IMR-90 (cell line): Measurements from ENCODE around the gene TAOK1. TPM values are rescaled to one million over a fixed set of nuclear protein-coding genes. Genes with fewer than 3 reads are reported as not detected.

Experiments
- ATAC-seq: fragments of 200-7000 bp; cut with Tn5 transposase; 2 replicates; pipeline ENCODE4 v1.9.1; 2020; ENCODE audit warnings: low read depth, mild to moderate bottlenecking, moderate library complexity
- BruUV-seq: library from RNA; stranded (reverse); fragments of 400-500 nt; replicated peaks from 2 replicates; lab custom pipeline; 2021; lab: Mats Ljungman, UMichigan
- CTCF ChIA-PET: fragments of 300-600 bp; formaldehyde crosslinking; extraction: SDS; loops from one replicate; lab custom pipeline; 2021; ENCODE audit warnings: antibody characterized with exemption; lab: Yijun Ruan, JAX
- POLR2A ChIA-PET: fragments of 300-600 bp; sonication (Branson Sonifier 250); formaldehyde crosslinking; loops from one replicate; lab custom pipeline; 2022; ENCODE audit warnings: antibody characterized with exemption; ENCODE audit not compliant: unreplicated experiment; lab: Charles Lee
- DNase-seq: peaks from one replicate; pipeline ENCODE4 v3.0.0; 2013
- H2AFZ ChIP-seq: replicated peaks from 2 replicates; pipeline ENCODE3; 2013; ENCODE audit warnings: low read length, mild to moderate bottlenecking; ENCODE audit not compliant: poor library complexity
- H2AK5ac ChIP-seq: 2 replicates; pipeline ENCODE4 v1.6.1; 2013; ENCODE audit warnings: low read depth, low read length, inconsistent platforms
- H2AK9ac ChIP-seq: replicated peaks from 2 replicates; pipeline ENCODE3; 2013; ENCODE audit warnings: mild to moderate bottlenecking, low read depth, low read length, moderate library complexity; ENCODE audit not compliant: poor library complexity
- H2BK120ac ChIP-seq: 2 replicates; pipeline ENCODE4 v1.6.1; 2013; ENCODE audit warnings: low read depth, low read length, inconsistent platforms
- H2BK15ac ChIP-seq: 3 replicates; pipeline ENCODE4 v1.6.1; 2013; ENCODE audit warnings: low read depth, low read length, inconsistent platforms
- H2BK20ac ChIP-seq: 2 replicates; pipeline ENCODE4 v1.6.1; 2013; ENCODE audit warnings: low read depth, mild to moderate bottlenecking, inconsistent platforms, low read length, moderate library complexity
- H2BK5ac ChIP-seq: 2 replicates; pipeline ENCODE4 v1.6.1; 2013; ENCODE audit warnings: mild to moderate bottlenecking, low read depth, low read length, inconsistent platforms; ENCODE audit not compliant: poor library complexity, severe bottlenecking
- H3K14ac ChIP-seq: replicated peaks from 2 replicates; pipeline ENCODE4 v1.6.1; 2013; ENCODE audit warnings: low read depth, low read length, inconsistent platforms
- H3K18ac ChIP-seq: 2 replicates; pipeline ENCODE4 v1.6.1; 2013; ENCODE audit warnings: low read depth, low read length, control low read depth
- H3K23ac ChIP-seq: 2 replicates; pipeline ENCODE4 v1.6.1; 2013; ENCODE audit warnings: low read depth, low read length, inconsistent platforms
- H3K27ac ChIP-seq: 2 replicates; pipeline ENCODE4 v1.5.1; 2013; ENCODE audit warnings: mild to moderate bottlenecking, control low read depth, low read length; ENCODE audit not compliant: insufficient read depth
- H3K27me3 ChIP-seq: 2 replicates; pipeline ENCODE4 v1.6.1; 2013; ENCODE audit warnings: low read length; ENCODE audit not compliant: control insufficient read depth, insufficient read depth
- H3K36me3 ChIP-seq: 2 replicates; pipeline ENCODE4 v1.6.1; 2013; ENCODE audit warnings: low read length, mixed read lengths; ENCODE audit not compliant: control insufficient read depth, insufficient read depth
- H3K4ac ChIP-seq: 2 replicates; pipeline ENCODE4 v1.6.1; 2013; ENCODE audit warnings: low read depth, low read length, inconsistent platforms
- H3K4me1 ChIP-seq: 2 replicates; pipeline ENCODE4 v1.6.1; 2013; ENCODE audit warnings: low read length, mixed read lengths; ENCODE audit not compliant: control insufficient read depth, insufficient read depth
- H3K4me2 ChIP-seq: 2 replicates; pipeline ENCODE4 v1.6.1; 2013; ENCODE audit warnings: low read depth, mild to moderate bottlenecking, control low read depth, low read length, moderate library complexity
- H3K4me3 ChIP-seq: 2 replicates; pipeline ENCODE4 v1.5.1; 2013; ENCODE audit warnings: low read depth, mild to moderate bottlenecking, control low read depth, low read length, moderate library complexity; ENCODE audit not compliant: insufficient read depth
- H3K56ac ChIP-seq: 2 replicates; pipeline ENCODE4 v1.6.1; 2013; ENCODE audit warnings: low read length, inconsistent platforms; ENCODE audit not compliant: insufficient read depth; ENCODE audit errors: extremely low read depth
- H3K79me1 ChIP-seq, 2 experiments: 2 replicates each; pipeline ENCODE4 v1.6.1; 2013; ENCODE audit warnings: low read length in 2 of 2, inconsistent platforms in 1 of 2, low read depth in 1 of 2
- H3K9ac ChIP-seq: 2 replicates; pipeline ENCODE4 v1.6.1; 2013; ENCODE audit warnings: low read depth, low read length, control low read depth
- H3K9me1 ChIP-seq: 2 replicates; pipeline ENCODE4 v1.6.1; 2013; ENCODE audit warnings: low read length, inconsistent platforms; ENCODE audit not compliant: insufficient read depth
- H3K9me3 ChIP-seq: 2 replicates; pipeline ENCODE4 v1.6.1; 2013; ENCODE audit warnings: low read length; ENCODE audit not compliant: control insufficient read depth, insufficient read depth
- H4K20me1 ChIP-seq: 2 replicates; pipeline ENCODE4 v1.6.1; 2013; ENCODE audit warnings: low read length, inconsistent platforms; ENCODE audit not compliant: insufficient read depth
- H4K5ac ChIP-seq: 2 replicates; pipeline ENCODE4 v1.6.1; 2013; ENCODE audit warnings: mild to moderate bottlenecking, low read depth, low read length, control low read depth
- H4K8ac ChIP-seq, 2 experiments: 2 replicates each; pipeline ENCODE4 v1.6.1; 2013; ENCODE audit warnings: low read depth in 2 of 2, low read length in 2 of 2, control low read depth in 1 of 2, inconsistent platforms in 1 of 2
- H4K91ac ChIP-seq: 2 replicates; pipeline ENCODE4 v1.6.1; 2013; ENCODE audit warnings: low read depth, low read length, inconsistent platforms; ENCODE audit not compliant: insufficient read depth
- BHLHE40 ChIP-seq: fragments of 150-350 bp; IDR thresholded peaks from 2 replicates; pipeline ENCODE4 v1.6.1; 2016; ENCODE audit warnings: mild to moderate bottlenecking, low read depth, low read length
- CEBPB ChIP-seq: IDR thresholded peaks from 2 replicates; pipeline ENCODE4 v1.6.1; 2012; ENCODE audit warnings: low read depth, low read length, improper control_type of control experiment
- CHD1 ChIP-seq: IDR thresholded peaks from 2 replicates; pipeline ENCODE4 v1.6.1; 2012; ENCODE audit warnings: low read depth, low read length, improper control_type of control experiment
- CTCF ChIP-seq: conservative IDR thresholded peaks from 2 replicates; pipeline ENCODE4 v1.5.1; 2012; ENCODE audit warnings: mild to moderate bottlenecking, low read depth, low read length, improper control_type of control experiment
- ELK1 ChIP-seq: fragments of 150-350 bp; IDR thresholded peaks from 2 replicates; pipeline ENCODE4 v1.6.1; 2016; ENCODE audit warnings: low read depth, mild to moderate bottlenecking, low read length, moderate library complexity, borderline replicate concordance
- FOS ChIP-seq: fragments of 150-350 bp; IDR thresholded peaks from 2 replicates; pipeline ENCODE4 v1.6.1; 2016; ENCODE audit warnings: low read depth, low read length
- MAFK ChIP-seq: IDR thresholded peaks from 2 replicates; pipeline ENCODE4 v1.6.1; 2012; ENCODE audit warnings: low read depth, low read length, improper control_type of control experiment
- MXI1 ChIP-seq: IDR thresholded peaks from 2 replicates; pipeline ENCODE4 v1.6.1; 2012; ENCODE audit warnings: low read depth, mild to moderate bottlenecking, low read length, moderate library complexity, borderline replicate concordance
- NFE2L2 ChIP-seq: fragments of 150-350 bp; IDR thresholded peaks from 2 replicates; pipeline ENCODE4 v1.6.1; 2016; ENCODE audit warnings: low read depth, mild to moderate bottlenecking, low read length
- POLR2A ChIP-seq: IDR thresholded peaks from 2 replicates; pipeline ENCODE4 v1.6.1; 2012; ENCODE audit warnings: mild to moderate bottlenecking, low read depth, low read length
- RAD21 ChIP-seq: IDR thresholded peaks from 2 replicates; pipeline ENCODE4 v1.6.1; 2012; ENCODE audit warnings: low read length, improper control_type of control experiment
- RCOR1 ChIP-seq: IDR thresholded peaks from 2 replicates; pipeline ENCODE4 v1.6.1; 2012; ENCODE audit warnings: mild to moderate bottlenecking, low read length, improper control_type of control experiment; ENCODE audit not compliant: insufficient replicate concordance
- USF2 ChIP-seq: fragments of 150-350 bp; IDR thresholded peaks from 2 replicates; pipeline ENCODE4 v1.6.1; 2017; ENCODE audit warnings: mild to moderate bottlenecking, antibody characterized with exemption, low read length, low read depth
- WGBS, 2 experiments: methylation state at CpG; one replicate each; pipeline versions ENCODE4 v1.1.5 to v1.1.7; 2013; ENCODE audit warnings: missing lambda C conversion rate in 2 of 2; ENCODE audit not compliant: insufficient read length in 1 of 2; ENCODE audit errors: extremely low coverage in 2 of 2; 5-methylcytosine and 5-hydroxymethylcytosine counted together
- dilution Hi-C: fragments of 300-500 bp; cut with HindIII; formaldehyde crosslinking; loops from one replicate; pipeline ENCODE4 v1.14.3; 2018; ENCODE audit warnings: low sequenced_read_pairs; ENCODE audit not compliant: unreplicated experiment
- in situ Hi-C: fragments of 300-500 bp; cut with MboI; formaldehyde crosslinking; loops from 3 replicates; pipeline ENCODE4 v1.14.3; 2019; ENCODE audit warnings: low sequenced_read_pairs, inconsistent platforms, mixed read lengths
- intact Hi-C: fragments of 100-400 bp; cut with micrococcal nuclease; formaldehyde crosslinking; loops from 2 replicates; pipeline ENCODE4 v1.10.0; 2022
- polyA plus RNA-seq, 3 experiments: library from polyadenylated mRNA; depleted of rRNA; stranded (reverse); fragments of >200 nt; gene quantifications; 2 replicates each; pipeline ENCODE4 v1.2.3, GENCODE V29; 2012; ENCODE audit warnings: low replicate concordance in 1 of 3
- total RNA-seq: library from RNA; depleted of rRNA; stranded (reverse); fragments of >200 nt; gene quantifications from 2 replicates; pipeline ENCODE4 v1.2.3, GENCODE V29; 2012

Gene TAOK1
- total and polyA plus RNA-seq, 2 of the 4 experiments (the other 2 are of a cell fraction) = 9.8 to 91.8 TPM

- no peak overlapping the region for H2AK9ac ChIP-seq
- H2BK20ac ChIP-seq = no peak overlapping the region
- H3K27ac ChIP-seq = no peak overlapping the region
- H3K27me3 ChIP-seq = no peaks in the 10 kb centered on the region
- in situ Hi-C loops = no loop called here
- no peak for DNase-seq
- no peak overlapping the region for H3K4ac ChIP-seq
- no peak overlapping the region for H3K14ac ChIP-seq
- no peak overlapping the region for H3K9ac ChIP-seq
- CTCF ChIA-PET = interaction anchor here (1.1 kb wide), 1 partner anchor 15 kb away, joined by 3 read pairs; no protein-coding TSS in a partner anchor
- BruUV-seq = no TSS peak
- intact Hi-C loops = no loop called here
- no peaks in the 10 kb centered on the region for H3K9me3 ChIP-seq
- no peak overlapping the region for H4K5ac ChIP-seq
- no peak overlapping the region for H3K4me3 ChIP-seq
- no peaks in the 10 kb centered on the region for H3K4me1 ChIP-seq
- H3K36me3 ChIP-seq = no peaks in the 10 kb centered on the region
- no peak overlapping the region for H3K56ac ChIP-seq
- H3K79me1 ChIP-seq = no peaks in the 10 kb centered on the region; a peak in 1 of 4 replicates
- H3K23ac ChIP-seq = no peak overlapping the region
- H4K8ac ChIP-seq = no peak overlapping the region
- no peak overlapping the region for H3K4me2 ChIP-seq
- TF ChIP-seq USF2 (no peak), MXI1 (no peak), POLR2A (no peak), RCOR1 (no peak), CTCF (no peak), CEBPB (no peak), MAFK (no peak), NFE2L2 (no peak), RAD21 (no peak), FOS (no peak), BHLHE40 (no peak), CHD1 (no peak), ELK1 (no peak)
- H4K91ac ChIP-seq = no peak overlapping the region
- H2BK5ac ChIP-seq = no peak overlapping the region
- H4K20me1 ChIP-seq = no peaks in the 10 kb centered on the region; the same call in 1 of the 2 replicates
- WGBS, 2 experiments = 100% methylated on average over 1 of the region's 3 CpGs; no CpG with 5 or more reads in 1 of the 2 experiments
- POLR2A ChIA-PET = no interaction called here
- H2BK120ac ChIP-seq = no peak overlapping the region
- H3K9me1 ChIP-seq = 0 out of 2 replicates have a peak, but pooled peaks cover 2% of the 10 kb centered on the region
- ATAC-seq = no peak
- dilution Hi-C loops = no loop called here
- H2AK5ac ChIP-seq = no peak overlapping the region
- H2BK15ac ChIP-seq = no peak overlapping the region
- H2AFZ ChIP-seq = no peak overlapping the region
- no peak overlapping the region for H3K18ac ChIP-seq
These were observed 5.3 kb upstream of the TAOK1 start for GRCh38 chr17:29384901-29385300.
